Suprapubic skin (tissue), 4 donors: ENCODE data around the gene PDE11A. TPM values are rescaled to one million over a fixed set of nuclear protein-coding genes. Genes with fewer than 3 reads are reported as not detected.

ENCODE experiments used
- DNase-seq, 2 donors: peaks; one replicate each; pipeline ENCODE4 v3.0.0-alpha.2; 2019; ENCODE audit warnings: low spot score in 2 of 2
- H3K27ac ChIP-seq: fragments of 200-600 bp; sonication (generic); one replicate; pipeline ENCODE4 v1.5.1; 2019
- H3K27me3 ChIP-seq: fragments of 200-600 bp; sonication (generic); one replicate; pipeline ENCODE4 v1.5.1; 2019
- H3K36me3 ChIP-seq: fragments of 200-600 bp; sonication (generic); one replicate; pipeline ENCODE4 v1.5.1; 2019
- H3K4me1 ChIP-seq: fragments of 200-600 bp; sonication (generic); one replicate; pipeline ENCODE4 v1.5.1; 2019
- H3K4me3 ChIP-seq: fragments of 200-600 bp; sonication (generic); one replicate; pipeline ENCODE4 v1.5.1; 2019; ENCODE audit warnings: mild to moderate bottlenecking
- H3K9me3 ChIP-seq: fragments of 200-600 bp; sonication (generic); one replicate; pipeline ENCODE4 v1.5.1; 2019
- CTCF ChIP-seq, 2 donors: fragments of 200-600 bp in 1 of 2; fragments of 450-650 bp in 1 of 2; sonication (generic) in 1 of 2; IDR thresholded peaks; one replicate each; pipeline ENCODE4 v1.5.1; 2016 to 2019; ENCODE audit warnings: antibody characterized with exemption in 2 of 2, mild to moderate bottlenecking in 1 of 2, moderate library complexity in 1 of 2
- EP300 ChIP-seq: sonication (generic); formaldehyde crosslinking; IDR thresholded peaks from one replicate; pipeline ENCODE4 v1.6.1; 2017; ENCODE audit warnings: antibody characterized with exemption
- POLR2A ChIP-seq, 2 donors: fragments of 450-650 bp; IDR thresholded peaks; one replicate each; pipeline ENCODE4 v1.6.1; 2017; ENCODE audit warnings: antibody characterized with exemption in 2 of 2, mild to moderate bottlenecking in 2 of 2, moderate library complexity in 2 of 2
- POLR2AphosphoS5 ChIP-seq, 3 donors: sonication (generic); formaldehyde crosslinking; IDR thresholded peaks; one replicate each; pipeline ENCODE4 v1.6.1; 2017; ENCODE audit warnings: antibody characterized with exemption in 3 of 3
- WGBS: methylation state at CpG from one replicate; pipeline ENCODE4 v1.1.5; 2018; 5-methylcytosine and 5-hydroxymethylcytosine counted together
- total RNA-seq, 4 donors: library from RNA; depleted of rRNA; stranded (reverse); fragments of >200 nt; gene quantifications; one replicate each; pipeline ENCODE4 v1.1.0, GENCODE V29; 2016

Gene PDE11A
- total RNA-seq, 4 donors from 2014 or later: 0.08 to 1.0 (median 0.36) TPM

- DNase-seq: no peak
- no peaks in the 10 kb centered on the region for H3K4me1 ChIP-seq
- no peaks in the 10 kb centered on the region for H3K27me3 ChIP-seq
- H3K36me3 ChIP-seq: no peaks in the 10 kb centered on the region
- H3K4me3 ChIP-seq: no peak overlapping the region
- no peak overlapping the region for H3K27ac ChIP-seq
- TF ChIP-seq POLR2A (IDR thresholded peaks at IDR 0.05) (no peak), POLR2AphosphoS5 (IDR thresholded peaks at IDR 0.05) (no peak), CTCF (IDR thresholded peaks at IDR 0.05) (no peak), EP300 (no peak)
- WGBS: 60% methylated on average over 4 of the region's 4 CpGs
- no peaks in the 10 kb centered on the region for H3K9me3 ChIP-seq
Measured at GRCh38 chr2:177689623-177690022, 383.0 kb downstream of the PDE11A start.

- 99% methylated on average over 5 of the region's 5 CpGs for WGBS
- no peaks in the 10 kb centered on the region for H3K9me3 ChIP-seq
- no peaks in the 10 kb centered on the region for H3K27me3 ChIP-seq
- H3K27ac ChIP-seq: no peak overlapping the region
- no peaks in the 10 kb centered on the region for H3K4me1 ChIP-seq
- no peaks in the 10 kb centered on the region for H3K36me3 ChIP-seq
- H3K4me3 ChIP-seq: no peak overlapping the region
- DNase-seq: no peak
- TF ChIP-seq CTCF (IDR thresholded peaks at IDR 0.05) (no peak), POLR2A (IDR thresholded peaks at IDR 0.05) (no peak), POLR2AphosphoS5 (IDR thresholded peaks at IDR 0.05) (no peak), EP300 (no peak)
Measured at GRCh38 chr2:177688844-177689243, 383.7 kb downstream of the PDE11A start.

GRCh38 chr2:177683661-177684069 lies 388.9 kb downstream of the PDE11A start:
- TF ChIP-seq POLR2A (IDR thresholded peaks at IDR 0.05) (no peak), POLR2AphosphoS5 (IDR thresholded peaks at IDR 0.05) (no peak), EP300 (no peak), CTCF (IDR thresholded peaks at IDR 0.05) (no peak)
- H3K9me3 ChIP-seq: no peaks in the 10 kb centered on the region
- no peak for DNase-seq
- H3K27ac ChIP-seq: no peak overlapping the region
- 73% methylated on average over 2 of the region's 2 CpGs for WGBS
- no peak overlapping the region for H3K4me3 ChIP-seq
- no peaks in the 10 kb centered on the region for H3K4me1 ChIP-seq
- H3K36me3 ChIP-seq: no peaks in the 10 kb centered on the region
- H3K27me3 ChIP-seq: no peaks in the 10 kb centered on the region

GRCh38 chr2:177682836-177683660 lies 389.5 kb downstream of the PDE11A start:
- Histone ChIP-seq H3K9me3 (no peaks in the 10 kb centered on the region), H3K27ac (no peak overlapping the region), H3K4me1 (no peaks in the 10 kb centered on the region), H3K27me3 (no peaks in the 10 kb centered on the region), H3K4me3 (no peak overlapping the region), H3K36me3 (no peaks in the 10 kb centered on the region)
- TF ChIP-seq POLR2A (IDR thresholded peaks at IDR 0.05) (no peak), POLR2AphosphoS5 (IDR thresholded peaks at IDR 0.05) (no peak), CTCF (IDR thresholded peaks at IDR 0.05) (no peak), EP300 (no peak)
- 87% methylated on average over 9 of the region's 9 CpGs for WGBS
- no peak for DNase-seq

- no peak for TF ChIP-seq EP300
- no peak for TF ChIP-seq POLR2AphosphoS5 (IDR thresholded peaks at IDR 0.05)
- TF ChIP-seq POLR2A (IDR thresholded peaks at IDR 0.05): no peak
- no peak for TF ChIP-seq CTCF (IDR thresholded peaks at IDR 0.05)
- no peaks in the 10 kb centered on the region for H3K27me3 ChIP-seq
- 97% methylated on average over 2 of the region's 2 CpGs for WGBS
- H3K4me3 ChIP-seq: no peak overlapping the region
- H3K36me3 ChIP-seq: no peaks in the 10 kb centered on the region
- no peak for DNase-seq
- H3K9me3 ChIP-seq: no peaks in the 10 kb centered on the region
- H3K4me1 ChIP-seq: no peaks in the 10 kb centered on the region
- no peak overlapping the region for H3K27ac ChIP-seq
Measured at GRCh38 chr2:177682006-177682405, 390.6 kb downstream of the PDE11A start.
